HL-60 (cell line): ENCODE results near the gene TCF25.

Experiments used
- TF ChIP-seq, protein P1 (sequence below): IDR thresholded peaks from one replicate; pipeline ENCODE4 v1.5.1; 2011; ENCODE audit warnings: low read length, control low read depth, inconsistent platforms; ENCODE audit not compliant: insufficient read depth
- TF ChIP-seq, protein P2 (sequence below): IDR thresholded peaks from 2 replicates; pipeline ENCODE4 v1.6.1; 2012; ENCODE audit warnings: low read depth; ENCODE audit not compliant: insufficient replicate concordance

DNA sequence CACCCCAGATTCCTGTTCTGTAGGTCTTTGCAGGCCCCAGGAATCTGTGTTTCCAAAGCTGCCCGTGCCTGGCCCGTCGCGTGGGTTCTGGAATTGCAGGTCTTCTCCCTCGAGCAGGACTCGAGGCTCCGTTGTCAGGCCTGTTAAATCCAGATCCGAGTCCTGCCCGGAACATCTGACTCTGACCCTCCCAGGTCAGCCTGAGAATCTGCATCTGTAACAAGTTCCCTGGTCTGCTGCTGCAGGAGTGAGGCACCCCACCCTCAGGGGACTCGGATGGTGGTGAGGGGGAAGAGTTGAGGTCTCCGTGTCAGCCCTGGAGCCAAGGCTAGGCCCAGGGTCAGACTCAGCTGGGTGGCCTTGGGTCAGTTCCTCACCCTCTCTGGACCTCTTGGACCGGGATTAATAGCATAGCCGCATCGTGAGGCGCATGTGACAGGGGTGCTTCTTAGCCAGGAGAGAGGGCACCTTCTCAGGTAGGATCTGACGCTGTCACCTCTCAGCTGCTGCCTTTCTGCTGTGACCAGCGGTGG lies 36.3 kb upstream of the TCF25 start:
- TF ChIP-seq, protein P1, sequence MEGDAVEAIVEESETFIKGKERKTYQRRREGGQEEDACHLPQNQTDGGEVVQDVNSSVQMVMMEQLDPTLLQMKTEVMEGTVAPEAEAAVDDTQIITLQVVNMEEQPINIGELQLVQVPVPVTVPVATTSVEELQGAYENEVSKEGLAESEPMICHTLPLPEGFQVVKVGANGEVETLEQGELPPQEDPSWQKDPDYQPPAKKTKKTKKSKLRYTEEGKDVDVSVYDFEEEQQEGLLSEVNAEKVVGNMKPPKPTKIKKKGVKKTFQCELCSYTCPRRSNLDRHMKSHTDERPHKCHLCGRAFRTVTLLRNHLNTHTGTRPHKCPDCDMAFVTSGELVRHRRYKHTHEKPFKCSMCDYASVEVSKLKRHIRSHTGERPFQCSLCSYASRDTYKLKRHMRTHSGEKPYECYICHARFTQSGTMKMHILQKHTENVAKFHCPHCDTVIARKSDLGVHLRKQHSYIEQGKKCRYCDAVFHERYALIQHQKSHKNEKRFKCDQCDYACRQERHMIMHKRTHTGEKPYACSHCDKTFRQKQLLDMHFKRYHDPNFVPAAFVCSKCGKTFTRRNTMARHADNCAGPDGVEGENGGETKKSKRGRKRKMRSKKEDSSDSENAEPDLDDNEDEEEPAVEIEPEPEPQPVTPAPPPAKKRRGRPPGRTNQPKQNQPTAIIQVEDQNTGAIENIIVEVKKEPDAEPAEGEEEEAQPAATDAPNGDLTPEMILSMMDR = no peak
- TF ChIP-seq, protein P2, sequence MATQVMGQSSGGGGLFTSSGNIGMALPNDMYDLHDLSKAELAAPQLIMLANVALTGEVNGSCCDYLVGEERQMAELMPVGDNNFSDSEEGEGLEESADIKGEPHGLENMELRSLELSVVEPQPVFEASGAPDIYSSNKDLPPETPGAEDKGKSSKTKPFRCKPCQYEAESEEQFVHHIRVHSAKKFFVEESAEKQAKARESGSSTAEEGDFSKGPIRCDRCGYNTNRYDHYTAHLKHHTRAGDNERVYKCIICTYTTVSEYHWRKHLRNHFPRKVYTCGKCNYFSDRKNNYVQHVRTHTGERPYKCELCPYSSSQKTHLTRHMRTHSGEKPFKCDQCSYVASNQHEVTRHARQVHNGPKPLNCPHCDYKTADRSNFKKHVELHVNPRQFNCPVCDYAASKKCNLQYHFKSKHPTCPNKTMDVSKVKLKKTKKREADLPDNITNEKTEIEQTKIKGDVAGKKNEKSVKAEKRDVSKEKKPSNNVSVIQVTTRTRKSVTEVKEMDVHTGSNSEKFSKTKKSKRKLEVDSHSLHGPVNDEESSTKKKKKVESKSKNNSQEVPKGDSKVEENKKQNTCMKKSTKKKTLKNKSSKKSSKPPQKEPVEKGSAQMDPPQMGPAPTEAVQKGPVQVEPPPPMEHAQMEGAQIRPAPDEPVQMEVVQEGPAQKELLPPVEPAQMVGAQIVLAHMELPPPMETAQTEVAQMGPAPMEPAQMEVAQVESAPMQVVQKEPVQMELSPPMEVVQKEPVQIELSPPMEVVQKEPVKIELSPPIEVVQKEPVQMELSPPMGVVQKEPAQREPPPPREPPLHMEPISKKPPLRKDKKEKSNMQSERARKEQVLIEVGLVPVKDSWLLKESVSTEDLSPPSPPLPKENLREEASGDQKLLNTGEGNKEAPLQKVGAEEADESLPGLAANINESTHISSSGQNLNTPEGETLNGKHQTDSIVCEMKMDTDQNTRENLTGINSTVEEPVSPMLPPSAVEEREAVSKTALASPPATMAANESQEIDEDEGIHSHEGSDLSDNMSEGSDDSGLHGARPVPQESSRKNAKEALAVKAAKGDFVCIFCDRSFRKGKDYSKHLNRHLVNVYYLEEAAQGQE = no peak
